GM18873 (cell line): ENCODE data around the gene PSRC1.
A peak's percentile ranks its signal among the peaks of the same experiment; 100 is the strongest.
"Not testable (repeated sequence)": the region's sequence is repeated elsewhere in the genome, so short reads cannot be mapped to it uniquely, and the experiment has no call there.

Experiments used
- ATAC-seq: cut with Tn5 transposase; IDR thresholded peaks from one replicate; pipeline ENCODE4 v1.9.1; 2021; ENCODE audit warnings: mild to moderate bottlenecking, moderate library complexity, moderate number of reproducible peaks; ENCODE audit not compliant: unreplicated experiment, low FRiP score

The PSRC1 gene

GRCh38 chr1:109282952-109283747 lies at the start of gene PSRC1:
Gene PSRC1 (minus strand): TSS chr1:109283145.
- peak; percentile 82 for ATAC-seq

GRCh38 chr1:109331113-109331512 lies 48.2 kb upstream of the PSRC1 start:
- ATAC-seq: no peak

- ATAC-seq: no peak
These were observed 44.3 kb upstream of the PSRC1 start for GRCh38 chr1:109327285-109327684.

GRCh38 chr1:109322974-109323373 lies 40.0 kb upstream of the PSRC1 start:
- ATAC-seq: no peak

- ATAC-seq: no peak
These were observed 36.2 kb upstream of the PSRC1 start for GRCh38 chr1:109319114-109319513.

- no peak for ATAC-seq
These were observed 33.6 kb upstream of the PSRC1 start for GRCh38 chr1:109316506-109316905.

- no peak for ATAC-seq
These were observed 32.3 kb upstream of the PSRC1 start for GRCh38 chr1:109315288-109315687.

- no peak for ATAC-seq
These were observed 31.9 kb upstream of the PSRC1 start for GRCh38 chr1:109314795-109315194.

GRCh38 chr1:109312978-109313775 lies 30.2 kb upstream of the PSRC1 start:
- no peak for ATAC-seq

- ATAC-seq: no peak
These were observed 29.3 kb upstream of the PSRC1 start for GRCh38 chr1:109312246-109312645.

- no peak for ATAC-seq
These were observed 26.4 kb upstream of the PSRC1 start for GRCh38 chr1:109309347-109309746.

- ATAC-seq: no peak
These were observed 24.5 kb upstream of the PSRC1 start for GRCh38 chr1:109307274-109308021.

GRCh38 chr1:109306832-109307273 lies 23.9 kb upstream of the PSRC1 start, which contains the start of gene MYBPHL:
Gene MYBPHL (minus strand): TSS chr1:109307011. CDS start chr1:109306991, 20 bp downstream.
- ATAC-seq: no peak

GRCh38 chr1:109305991-109306390 lies 23.0 kb upstream of the PSRC1 start:
- ATAC-seq: not testable (repeated sequence)

- no peak for ATAC-seq
These were observed 21.4 kb upstream of the PSRC1 start for GRCh38 chr1:109304226-109304920.

GRCh38 chr1:109301874-109302273 lies 18.9 kb upstream of the PSRC1 start:
- ATAC-seq: no peak

GRCh38 chr1:109300650-109301151 lies 17.8 kb upstream of the PSRC1 start:
- ATAC-seq: no peak

- no peak for ATAC-seq
These were observed 16.8 kb upstream of the PSRC1 start for GRCh38 chr1:109299558-109300343.
